ENCODE data around the gene LCP2.
"Not testable (repeated sequence)": the region's sequence is repeated elsewhere in the genome, so short reads cannot be mapped to it uniquely, and the experiment has no call there.

Gene LCP2

DNA sequence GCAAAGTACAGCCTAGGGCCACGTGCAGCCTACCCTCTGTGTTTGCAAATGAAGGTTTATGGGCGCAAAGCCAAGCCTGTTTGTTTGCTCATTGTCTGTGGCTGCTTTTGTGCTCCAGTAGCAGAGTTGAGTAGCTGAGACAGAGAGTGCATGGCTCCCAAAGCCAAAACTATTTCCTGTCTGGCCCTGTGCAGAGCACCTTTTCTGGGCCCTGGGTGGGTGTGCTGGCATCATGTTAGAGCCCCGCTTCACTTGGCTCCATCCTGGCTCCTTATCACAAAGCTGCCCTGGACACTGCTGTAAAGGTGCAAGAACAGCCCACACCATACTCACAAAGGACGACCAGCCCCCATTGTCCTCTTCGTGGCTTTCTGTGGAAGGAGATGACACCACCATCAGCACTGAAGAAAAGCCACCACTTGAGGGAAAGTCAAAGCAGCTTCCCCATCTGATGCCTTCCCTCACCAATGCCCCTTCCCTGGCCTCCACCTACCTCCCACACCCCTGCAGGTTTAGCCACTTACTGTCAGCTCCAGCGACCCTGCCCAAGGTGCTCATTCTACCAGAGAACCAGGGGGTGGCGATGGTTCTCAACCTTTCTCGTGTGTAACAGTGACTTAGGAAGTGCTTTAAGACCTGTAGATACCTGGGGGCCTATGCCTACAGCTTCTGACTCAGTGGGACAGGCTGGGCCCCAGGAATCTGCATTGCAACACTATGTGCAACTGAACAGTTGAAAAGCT lies 23.4 kb downstream of the LCP2 start:
- DNase-seq (ENCODE audit: low spot score) = no peak

DNA sequence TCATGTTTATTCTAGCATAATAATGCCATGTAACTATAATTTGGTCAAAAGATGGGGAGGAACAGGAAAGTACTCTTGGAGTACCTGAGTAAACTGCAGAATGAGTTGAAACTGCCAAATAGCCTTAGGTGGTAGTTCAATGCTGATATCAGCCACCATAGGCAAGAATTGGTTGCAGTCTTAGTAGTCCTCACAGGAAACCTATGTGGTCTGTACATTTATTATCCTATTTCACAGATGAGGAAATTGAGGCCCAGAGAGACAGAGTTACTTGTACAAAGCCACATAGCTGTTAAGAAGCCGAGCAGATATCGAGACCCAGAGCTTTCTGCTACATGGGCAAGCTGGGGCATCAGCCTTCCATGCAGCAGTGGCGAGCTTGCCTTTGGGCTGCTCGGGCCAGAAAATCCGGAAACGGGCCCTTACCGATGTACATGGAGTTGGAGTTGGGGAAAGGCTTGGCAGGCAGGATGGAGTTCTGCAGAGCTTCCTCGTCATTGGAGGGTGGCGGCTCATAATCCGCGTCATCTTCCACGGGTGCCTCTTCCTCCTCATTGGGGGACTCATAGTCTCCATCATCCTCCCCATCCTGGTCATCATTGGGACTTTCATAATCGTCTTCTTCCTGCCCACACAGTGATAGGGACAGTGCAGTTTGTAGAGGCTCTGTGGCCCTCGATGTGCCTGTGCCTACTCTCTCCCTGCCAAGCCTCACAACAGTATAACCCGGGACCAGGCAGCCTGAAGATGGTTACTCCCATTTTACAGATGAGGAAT lies 27.1 kb downstream of the LCP2 start:
- no peak for DNase-seq (ENCODE audit: low spot score)

DNA sequence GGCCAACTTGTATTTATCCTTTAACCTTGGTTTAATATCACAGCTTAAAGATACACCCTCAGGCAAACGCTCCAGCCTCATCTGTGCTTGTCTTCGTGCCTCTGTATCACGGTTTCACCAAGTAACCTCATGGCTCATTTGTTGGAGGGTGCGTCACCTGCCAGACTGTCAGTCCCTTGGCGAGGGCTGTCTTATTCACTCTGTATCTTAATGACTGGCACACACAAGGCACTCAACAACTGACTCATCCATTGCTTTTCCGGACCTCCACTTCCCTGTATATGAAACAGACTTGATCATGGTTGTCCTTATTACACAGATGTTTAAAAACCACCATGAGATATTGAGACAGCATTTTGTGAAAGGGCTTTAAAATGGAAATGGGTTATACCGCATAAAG lies 28.0 kb downstream of the LCP2 start:
- DNase-seq (ENCODE audit: low spot score) = no peak

DNA sequence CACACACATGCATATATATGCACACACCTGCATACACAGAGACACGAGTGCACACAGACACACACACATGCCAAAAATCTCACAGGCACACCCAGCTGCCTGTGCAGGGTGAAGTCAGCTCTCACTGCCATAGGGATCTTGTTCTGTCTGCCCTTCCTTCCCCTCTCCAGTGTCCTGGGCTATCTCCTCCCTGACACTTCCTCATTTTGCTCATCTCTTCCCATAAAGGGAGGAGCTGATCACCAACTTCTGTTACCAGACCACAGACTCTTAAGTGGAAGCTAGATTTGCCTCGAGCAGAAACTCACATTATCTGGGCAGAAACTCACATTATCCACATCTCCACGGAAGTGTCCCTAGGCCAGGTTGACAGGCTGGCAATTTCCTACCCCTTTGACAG lies 28.7 kb downstream of the LCP2 start:
- no peak for DNase-seq (ENCODE audit: low spot score)

DNA sequence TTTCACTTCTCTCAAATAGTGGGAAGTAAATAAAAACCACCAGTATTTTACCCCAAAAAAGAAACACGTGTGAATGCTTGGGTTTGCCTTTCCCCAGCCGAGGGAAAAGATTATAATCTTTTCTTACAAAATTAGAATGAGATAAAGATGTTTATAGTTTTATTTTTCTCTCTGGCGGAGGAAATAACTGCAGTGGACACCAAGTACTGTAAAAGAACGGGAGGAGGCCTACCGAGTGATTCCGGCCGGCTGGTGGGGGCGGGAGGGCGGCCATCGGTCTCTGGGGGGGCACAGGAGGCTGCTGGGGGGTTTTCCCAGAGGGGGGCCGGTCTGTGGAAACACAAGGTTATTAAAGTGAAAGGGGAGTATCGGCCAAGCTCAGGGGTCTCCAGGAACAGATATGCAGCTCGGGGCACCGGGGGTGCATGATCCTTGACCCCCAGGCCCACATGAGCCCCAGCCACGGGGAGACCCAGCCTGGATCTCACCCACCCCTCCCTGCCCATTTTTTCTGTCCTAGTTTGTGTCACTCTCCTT lies 29.4 kb downstream of the LCP2 start:
- DNase-seq (ENCODE audit: low spot score) = no peak

DNA sequence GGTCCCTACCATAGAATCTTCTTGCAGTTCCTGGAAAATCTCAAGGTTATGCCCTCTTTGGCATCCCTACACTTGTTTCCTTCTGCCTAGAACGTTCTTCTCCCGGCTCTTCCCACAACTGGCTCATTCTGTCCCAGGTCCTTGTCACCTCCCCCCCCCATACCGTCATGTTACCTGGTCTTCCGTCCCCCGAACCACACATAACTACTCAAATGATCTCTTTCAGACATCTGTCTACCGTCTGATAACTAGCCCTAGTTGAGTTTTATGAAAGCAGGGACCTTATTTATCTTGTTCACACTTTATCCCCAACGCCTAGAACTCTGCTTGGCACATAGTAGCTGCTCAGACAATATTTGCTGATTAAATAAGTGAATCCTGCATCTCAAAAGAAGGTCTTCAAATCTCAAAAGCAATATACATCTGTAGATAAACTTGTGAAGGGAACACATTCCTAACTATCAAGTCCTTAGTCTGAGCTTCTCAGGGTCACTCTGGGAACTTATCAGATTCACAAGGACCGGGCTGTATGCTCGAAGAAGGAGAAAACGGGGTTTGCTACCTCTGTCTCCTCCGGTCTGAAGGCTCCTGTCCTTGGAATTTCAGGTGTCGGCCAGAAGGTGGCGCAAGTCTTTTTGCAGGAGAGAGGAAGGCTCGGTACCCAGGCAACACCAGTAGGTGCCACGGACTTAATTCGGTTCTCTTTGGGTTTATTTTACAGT lies 30.0 kb downstream of the LCP2 start:
- DNase-seq (ENCODE audit: low spot score) = peak; percentile 67

DNA sequence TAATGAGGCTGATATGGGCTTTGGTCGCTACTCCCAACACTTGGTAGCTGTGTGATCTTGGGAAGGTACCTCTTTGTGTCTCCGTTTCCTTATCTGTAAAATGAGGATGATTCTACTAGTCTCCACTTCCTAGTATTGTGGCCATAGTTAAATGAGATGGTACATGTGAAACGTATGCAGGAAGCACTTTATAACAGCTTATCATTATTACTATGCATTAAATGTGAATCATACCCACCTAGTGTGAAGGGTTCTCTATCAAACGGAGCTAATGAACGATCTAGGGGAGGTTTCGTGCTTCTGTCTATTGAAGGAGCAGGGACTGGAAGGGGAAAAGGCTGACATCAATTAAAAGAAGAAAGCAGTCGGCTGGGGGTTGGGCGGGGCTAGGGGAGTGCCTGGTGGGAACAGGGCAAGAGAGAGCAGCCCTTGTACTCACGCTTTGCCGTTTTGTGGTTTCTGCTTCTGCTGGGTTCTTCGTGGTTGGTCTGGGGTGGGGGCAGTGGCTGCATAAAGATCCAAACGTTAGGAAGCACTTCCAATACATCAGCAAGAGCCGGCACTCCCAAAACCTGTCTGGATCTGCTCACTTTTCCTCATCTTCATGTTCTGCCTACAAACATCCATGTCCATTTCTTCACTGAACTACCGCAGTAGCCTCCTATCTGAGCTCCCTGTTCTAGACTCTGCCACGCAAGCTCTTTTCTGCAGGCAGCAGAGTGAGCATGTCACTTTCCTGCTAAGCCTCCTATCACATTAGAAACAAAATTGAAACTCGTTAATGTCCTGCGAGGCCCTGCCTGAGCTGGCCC lies 30.8 kb downstream of the LCP2 start:
- DNase-seq (ENCODE audit: low spot score) = no peak

DNA sequence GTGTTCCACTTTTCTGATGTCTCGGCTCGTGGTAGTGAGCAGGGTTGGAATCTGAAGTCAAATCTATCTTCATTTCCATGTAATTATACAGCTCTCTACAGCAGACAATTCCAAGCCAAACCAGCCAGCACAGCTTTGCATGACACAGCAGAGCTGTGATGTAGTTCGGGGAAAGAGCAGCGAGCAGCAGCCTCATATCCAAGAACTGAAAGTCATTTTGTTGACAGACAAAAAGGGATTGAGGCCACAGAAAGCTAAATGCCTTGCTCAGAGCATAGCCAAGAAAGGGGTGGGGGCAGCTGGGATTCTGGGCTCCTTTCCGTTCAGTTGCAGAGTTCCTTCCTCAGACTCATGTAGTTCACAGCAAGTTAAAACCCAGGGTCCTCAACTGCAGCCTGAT lies 32.1 kb downstream of the LCP2 start:
- DNase-seq (ENCODE audit: low spot score) = no peak

DNA sequence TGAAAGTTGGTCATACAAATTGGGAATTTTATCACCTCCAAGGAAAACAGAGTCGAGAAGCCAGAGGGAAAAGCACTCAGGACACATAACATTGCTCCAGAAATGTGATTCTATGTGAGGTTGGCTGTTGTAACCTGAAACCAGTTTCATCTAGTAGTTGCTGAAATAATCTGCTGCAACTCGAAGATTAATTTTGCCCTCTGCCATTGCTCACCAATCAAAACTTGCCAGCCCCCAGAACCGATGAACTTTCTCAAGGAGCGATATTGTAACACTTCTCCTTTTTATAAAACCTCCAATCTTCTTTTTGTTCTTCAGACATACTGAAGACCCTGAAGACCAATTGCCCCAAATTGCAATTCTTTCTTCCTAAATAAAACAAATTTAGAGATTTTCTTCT lies 33.7 kb downstream of the LCP2 start:
- no peak for DNase-seq (ENCODE audit: low spot score)

DNA sequence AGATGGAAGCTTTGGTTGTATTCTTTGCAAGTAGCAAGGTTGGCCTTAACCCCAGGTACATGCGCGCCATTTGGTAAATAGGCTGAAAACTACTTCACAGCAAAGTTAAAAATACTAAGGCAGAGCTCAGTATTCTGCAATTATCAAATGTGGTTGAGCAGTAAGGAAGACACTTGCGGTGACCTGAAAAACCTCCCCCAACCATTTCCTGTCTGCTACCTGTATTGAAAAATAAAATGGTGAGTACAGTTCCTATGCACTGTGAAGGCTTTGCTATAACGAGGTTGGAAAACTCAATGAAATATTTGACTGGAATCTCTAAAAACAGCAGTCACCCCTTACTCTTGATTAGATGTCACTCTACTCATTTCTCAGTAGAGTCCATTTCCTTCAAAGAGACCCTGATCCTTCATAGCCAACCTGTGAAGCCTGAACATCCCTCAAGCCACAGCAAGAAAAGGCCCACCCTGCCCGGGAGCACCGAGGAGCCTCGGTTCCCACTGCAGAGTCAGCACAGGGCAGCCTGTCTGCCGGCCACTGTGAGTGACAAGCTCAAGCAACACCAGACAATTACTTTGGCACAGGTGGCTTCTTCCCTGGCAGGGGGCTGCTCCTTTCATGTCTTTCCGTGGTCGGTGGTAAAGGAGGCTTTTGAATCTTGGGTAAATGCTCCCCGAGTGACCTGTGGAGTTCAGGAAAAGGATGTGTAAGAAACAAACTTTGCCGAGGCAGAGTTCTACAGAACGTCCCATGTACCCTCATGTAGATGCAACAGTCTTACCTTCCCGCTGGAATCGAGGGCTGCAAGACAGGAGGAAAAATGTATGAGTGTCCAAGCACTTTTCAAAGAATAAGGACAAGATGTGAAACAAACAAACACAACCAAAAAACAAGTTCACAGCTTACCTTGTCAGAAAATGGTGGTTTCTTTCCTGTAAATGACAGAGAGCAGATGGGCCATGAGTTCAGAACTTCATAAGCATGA lies 35.2 kb downstream of the LCP2 start:
- no peak for DNase-seq (ENCODE audit: low spot score)

DNA sequence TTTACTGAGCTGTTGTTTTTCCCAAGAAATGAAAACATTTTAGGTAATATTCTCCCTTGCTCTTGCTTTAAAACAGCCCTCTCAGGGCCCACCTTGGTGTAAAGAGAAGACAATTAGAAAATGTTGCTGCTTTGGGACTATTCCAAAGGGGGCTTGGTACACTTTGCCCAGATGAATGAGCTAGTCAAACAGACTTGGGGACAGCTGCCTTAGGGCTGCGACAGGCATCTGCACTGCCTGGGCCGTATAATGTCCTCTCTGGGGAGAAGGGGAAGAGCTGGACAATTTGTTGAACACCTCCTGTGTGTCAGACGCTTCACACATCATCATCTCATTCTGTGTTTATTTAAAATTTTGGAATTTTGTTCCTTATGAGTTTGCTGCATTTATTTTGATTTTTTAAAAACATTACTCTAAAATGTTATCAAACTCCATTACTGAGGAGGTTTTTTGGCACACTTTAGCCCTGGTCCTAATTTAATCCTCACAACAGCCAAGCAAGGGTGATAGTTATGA lies 36.0 kb downstream of the LCP2 start:
- no peak for DNase-seq (ENCODE audit: low spot score)

DNA sequence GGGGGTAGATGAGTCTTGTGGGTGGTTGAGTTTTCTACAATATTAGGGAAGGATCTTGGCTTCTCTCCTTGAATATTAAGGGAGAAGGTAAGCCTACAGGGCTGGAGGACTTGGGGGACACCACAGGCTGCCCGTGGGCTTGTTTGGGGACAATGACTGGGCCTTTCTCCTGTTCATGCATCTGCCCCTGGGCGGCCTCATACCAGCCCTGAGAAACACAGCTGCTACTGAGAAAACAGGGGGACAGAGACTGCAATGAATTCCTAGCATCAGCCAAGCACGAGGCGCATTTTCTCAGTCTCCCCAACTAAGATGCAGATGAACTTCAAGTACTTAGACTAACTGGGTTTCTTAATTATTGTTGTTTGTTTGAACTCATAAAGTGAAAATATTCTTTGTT lies 40.2 kb downstream of the LCP2 start:
- DNase-seq (ENCODE audit: low spot score) = no peak

DNA sequence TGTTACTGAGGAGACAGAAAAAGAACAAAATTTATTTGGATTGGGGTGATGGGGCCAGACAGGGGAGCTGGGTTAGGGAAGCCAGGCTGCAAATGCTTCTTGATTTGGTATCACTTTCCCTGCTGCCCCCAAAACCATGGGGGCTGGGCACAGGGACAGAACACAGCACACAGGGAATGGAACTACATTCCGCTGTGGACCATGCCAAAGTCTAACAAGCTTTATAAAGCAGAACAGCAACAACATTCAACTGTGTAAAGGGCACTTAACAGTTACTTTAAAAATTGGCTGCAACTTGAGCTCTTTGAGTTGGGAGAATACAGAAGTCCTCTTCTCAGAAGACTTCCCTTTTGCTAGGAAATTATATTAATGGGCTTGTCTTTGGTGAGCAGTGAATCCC lies 41.0 kb downstream of the LCP2 start:
- DNase-seq (ENCODE audit: low spot score) = no peak

DNA sequence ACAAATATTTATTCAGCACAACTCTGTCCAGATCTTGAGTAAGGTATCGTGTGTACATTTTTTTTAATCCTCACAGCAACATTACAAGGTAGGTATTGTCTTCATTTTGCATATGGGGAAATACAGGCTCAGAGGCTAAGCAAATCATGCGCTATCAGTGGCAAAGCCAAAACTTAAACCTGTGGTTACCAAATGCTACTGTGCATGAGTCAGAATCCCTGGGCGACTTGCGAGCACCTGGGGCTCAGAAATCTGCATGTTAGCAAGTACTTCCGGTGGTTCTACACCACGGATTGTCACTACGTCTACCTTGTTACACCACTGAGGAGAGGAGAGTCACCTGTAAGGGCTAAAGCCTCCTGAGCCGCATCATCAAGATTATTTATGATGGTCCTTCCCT lies 43.5 kb downstream of the LCP2 start:
- no peak for DNase-seq (ENCODE audit: low spot score)

DNA sequence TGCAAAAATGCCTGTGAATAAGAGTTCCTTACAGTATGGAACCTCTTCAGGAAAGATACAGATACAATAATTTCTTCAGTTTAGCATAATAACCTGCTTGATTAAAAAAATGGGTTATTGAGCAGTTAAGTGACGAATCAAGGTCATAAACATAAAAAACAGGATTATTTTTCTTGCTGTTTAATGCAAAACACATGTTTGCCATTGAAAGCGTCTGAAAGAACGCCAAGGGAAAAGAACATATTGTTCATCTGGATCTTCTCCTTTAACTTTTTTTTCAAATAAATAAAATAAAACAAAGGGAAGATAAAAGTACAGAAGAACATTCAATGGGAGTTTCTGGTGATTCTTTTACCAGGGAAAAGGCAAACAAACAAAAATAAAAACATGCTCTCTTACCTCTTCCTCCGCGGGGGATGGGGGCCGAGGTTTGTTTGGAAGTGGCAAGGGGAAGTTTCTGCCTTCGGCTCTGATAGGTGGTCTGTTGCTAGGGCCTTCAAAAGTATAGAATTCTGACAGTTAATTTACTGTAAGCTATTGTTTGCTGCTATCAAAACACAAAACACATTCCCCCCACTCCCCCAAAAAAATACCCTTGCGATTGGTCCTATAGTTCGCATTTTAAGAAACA lies 44.7 kb downstream of the LCP2 start:
- DNase-seq (ENCODE audit: low spot score) = no peak

DNA sequence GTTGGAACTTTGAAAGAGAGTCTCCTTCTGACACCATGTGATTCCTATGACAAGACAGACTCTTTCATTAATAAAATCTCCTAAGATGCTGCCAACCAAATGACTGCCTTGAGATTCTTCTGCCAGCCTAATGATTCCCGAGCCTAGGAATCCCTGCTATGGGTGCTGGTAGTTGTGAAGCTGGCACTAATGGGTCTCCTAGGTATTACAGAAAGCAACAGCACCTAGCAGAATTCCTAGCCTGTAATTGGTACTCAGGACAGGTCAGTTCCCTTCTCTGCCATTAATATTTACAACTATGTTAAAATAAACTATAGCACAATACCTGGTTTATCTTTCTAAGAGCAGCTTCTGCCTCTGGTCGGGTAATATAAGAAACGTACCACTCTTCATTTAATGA lies 45.5 kb downstream of the LCP2 start:
- no peak for DNase-seq (ENCODE audit: low spot score)

DNA sequence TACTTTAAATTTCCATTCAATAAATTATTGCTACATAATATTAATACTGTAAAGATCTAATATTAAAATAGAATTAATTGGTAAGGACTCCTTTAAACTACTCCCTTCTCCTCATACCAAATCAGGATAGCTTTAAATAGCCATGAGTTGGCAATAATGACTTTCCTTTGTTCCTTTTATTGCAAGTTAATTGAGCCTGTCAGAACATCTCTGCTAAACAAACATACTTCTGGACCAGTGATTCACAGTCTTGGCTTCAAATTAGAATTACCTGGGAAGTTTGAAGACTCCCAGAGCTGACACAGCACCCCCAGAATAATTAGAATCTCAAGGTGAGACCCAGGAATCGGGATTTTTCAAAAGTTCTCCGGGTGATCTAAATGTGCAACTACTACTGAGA lies 46.1 kb downstream of the LCP2 start:
- DNase-seq (ENCODE audit: low spot score) = no peak

DNA sequence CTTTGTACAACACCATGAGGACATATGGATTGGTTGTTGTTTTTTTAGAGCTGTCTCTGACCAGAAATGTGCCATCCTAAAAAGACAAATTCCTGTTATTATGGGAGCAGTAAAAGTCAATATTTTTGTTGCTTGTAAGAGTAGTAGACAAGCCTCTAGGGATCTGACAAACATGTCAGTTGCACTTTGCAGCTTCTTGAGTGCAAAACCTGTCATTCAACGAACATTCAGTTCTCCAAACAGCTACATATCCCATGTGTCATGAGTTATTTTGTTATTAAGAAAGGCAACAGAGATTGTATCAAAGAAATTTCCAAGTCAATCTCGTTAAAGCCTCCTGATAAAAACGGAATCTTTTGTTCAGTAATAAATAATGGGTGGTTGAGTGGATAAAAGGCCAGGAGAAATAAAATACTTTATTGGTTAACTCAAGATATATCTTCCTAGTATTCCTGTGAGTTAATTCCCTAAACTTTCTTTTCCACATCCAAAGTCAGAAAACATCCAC lies 46.7 kb downstream of the LCP2 start:
- no peak for DNase-seq (ENCODE audit: low spot score)

DNA sequence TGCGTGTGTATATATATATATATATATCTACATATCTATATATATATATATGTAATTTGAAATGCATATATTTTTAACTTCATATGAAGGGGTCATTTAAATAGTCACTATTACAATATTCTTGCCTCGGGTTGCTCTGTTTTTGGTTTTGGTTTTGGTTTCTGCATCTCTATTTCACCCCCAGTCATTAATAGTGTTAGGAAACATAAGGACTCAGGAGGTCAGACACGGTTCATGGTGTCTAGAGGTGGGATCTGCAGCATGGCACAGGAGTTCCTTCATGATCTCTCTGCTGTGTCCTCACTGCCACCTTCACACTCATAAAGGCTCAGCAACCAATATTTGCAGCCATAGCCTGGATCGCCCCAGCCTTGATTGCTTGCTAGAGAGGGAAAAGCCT lies 48.2 kb downstream of the LCP2 start:
- no peak for DNase-seq (ENCODE audit: low spot score)

DNA sequence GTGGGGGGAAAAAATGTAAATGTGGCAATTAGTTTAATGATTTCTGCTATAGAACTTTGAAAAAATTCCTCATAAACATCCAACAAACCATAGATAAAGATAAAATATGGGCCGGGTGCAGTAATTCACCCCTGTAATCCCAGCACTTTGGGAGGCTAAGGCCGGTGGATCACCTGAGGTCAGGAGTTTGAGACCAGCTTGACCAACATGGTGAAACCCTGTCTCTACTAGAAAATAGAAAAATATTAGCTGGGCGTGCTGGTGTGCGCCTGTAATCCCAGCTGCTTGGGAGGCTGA lies 48.7 kb downstream of the LCP2 start:
- not testable (repeated sequence) for DNase-seq (ENCODE audit: low spot score)
